Nucleus accumbens (tissue), 56 donors: ENCODE results near the gene MIS12.

ENCODE experiments used
- DNase-seq, 56 donors: peaks; one replicate each; lab custom pipeline; 2025; lab: John Stamatoyannopoulos, UW

MIS12 gene

DNA sequence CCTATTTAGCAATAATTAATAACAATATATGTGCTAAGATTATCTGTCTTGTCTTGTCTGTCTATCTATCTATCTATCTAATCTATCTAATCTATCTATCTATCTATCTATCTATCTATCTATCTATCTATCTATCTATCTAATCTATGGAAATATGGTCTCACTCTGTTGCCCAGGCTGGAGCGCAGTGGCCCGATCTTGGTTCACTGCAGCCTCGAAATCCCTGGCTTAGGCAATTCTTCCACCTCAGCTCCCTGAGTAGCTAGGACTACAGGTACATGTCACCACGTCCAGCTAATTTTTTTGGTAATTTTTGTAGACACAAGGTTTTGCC is 44.7 kb downstream of the MIS12 start:
- DNase-seq, result no peak

- DNase-seq, result no peak
Observed at GRCh38 chr17:5532581-5532980, 46.2 kb downstream of the MIS12 start.

GRCh38 chr17:5533486-5534315 is 47.3 kb downstream of the MIS12 start:
- DNase-seq, result no peak

DNA sequence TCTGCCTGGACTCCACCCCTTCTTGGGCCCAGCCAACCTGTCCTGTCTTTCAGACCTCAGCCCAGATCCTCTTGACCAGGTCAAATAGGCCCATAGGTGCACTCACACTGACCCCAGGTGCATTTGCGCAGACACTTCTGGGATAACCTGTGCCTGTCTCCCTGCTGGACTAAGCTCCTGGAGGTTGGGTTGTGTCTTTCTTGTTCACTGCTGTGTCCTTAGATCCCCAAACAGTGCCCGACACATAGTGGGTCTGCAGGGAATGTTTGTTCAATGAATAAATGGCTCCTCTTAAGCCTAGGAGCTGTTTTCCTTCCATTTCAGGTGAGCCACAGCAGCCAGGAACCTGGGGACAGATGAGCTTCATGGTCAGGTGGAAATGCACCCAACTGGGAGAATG is 49.1 kb downstream of the MIS12 start:
- DNase-seq, result no peak

DNA sequence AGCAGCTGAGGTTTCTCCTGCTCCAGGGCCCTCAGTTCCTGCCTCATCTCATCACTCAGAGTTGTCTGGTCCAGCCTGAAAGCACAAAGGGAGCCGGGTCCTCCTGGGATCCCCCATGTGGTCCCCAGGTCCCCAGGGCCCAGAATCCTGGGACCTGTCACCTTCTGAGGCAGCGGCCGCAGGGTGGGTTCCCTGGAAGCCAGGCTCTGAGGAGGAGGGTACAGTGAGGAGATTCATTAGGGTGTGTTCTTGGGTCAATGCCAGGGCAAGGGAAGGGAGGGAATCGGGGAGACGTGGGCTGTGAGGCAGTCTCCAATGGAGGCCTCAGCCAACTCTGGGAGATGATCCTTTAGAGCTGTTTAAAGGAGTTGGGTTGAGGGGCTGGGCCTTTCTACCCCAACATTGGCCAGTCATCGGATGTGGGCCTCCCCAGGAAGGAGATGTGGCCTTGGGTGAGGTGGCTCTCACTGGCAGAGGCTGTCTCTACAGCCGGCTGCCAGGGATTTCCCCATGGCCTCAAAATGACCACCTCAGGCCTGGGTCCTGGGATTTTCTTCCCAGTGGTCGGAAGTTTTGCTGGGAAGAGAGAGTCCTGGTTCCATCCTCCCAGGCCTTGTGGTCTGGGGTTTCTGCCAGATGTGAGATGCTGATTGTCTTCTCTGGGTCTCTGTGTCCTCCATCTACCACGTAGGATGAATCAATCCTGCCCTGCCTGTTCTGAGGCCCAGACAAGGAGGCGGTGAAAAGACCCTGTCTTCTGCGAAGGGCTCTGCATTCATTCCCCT is 50.7 kb downstream of the MIS12 start:
- DNase-seq, result no peak

DNA sequence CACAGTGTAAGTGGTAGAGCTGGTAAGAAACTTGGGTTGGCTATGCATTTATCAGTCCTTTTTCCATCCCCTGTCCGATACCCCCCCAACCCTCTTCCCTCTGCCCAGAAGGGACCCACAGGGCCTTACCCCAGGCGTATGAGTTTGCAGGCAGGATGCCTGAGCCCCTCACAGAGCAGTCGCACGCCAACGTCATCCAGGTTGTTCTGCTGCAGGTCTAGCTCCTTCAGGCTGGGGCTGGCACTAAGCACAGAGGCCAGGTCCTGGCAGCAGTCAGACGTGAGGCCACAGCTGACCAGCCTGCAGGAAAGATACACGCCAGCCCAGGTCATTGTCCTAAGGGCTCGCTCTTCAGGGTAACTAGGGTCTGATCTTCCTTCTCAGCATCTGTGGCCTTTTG is 52.9 kb downstream of the MIS12 start:
- no peak for DNase-seq

DNA sequence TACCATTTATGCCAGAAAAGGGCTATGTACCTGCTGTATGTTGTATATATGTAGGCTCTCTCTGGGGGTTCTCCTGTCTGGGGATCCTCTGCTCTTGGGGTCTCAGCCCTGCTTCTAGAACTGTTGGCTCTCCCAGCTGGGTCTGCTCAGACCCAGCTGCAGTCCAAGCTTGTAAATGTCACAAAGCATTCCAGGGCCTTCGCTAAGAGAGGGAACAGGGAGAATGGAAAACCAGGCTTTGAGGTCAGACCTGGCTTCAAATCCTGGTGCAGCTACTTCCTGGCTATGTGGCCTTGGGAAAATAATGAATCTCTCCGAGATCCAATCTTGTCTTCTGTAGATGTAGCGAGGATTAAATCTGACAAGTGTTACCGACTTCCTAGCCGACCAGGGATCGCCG is 54.0 kb downstream of the MIS12 start:
- DNase-seq, result no peak
